ENCODE measurements around the gene PKD1L1.
A peak's percentile ranks its signal among the peaks of the same experiment; 100 is the strongest.
"Not testable (repeated sequence)": the region's sequence is repeated elsewhere in the genome, so short reads cannot be mapped to it uniquely, and the experiment has no call there.

Gene PKD1L1

GRCh38 chr7:47814905-47815613 lies 133.2 kb downstream of the PKD1L1 start:
- DNase-seq, result no peak

- no peak for DNase-seq
Measured at GRCh38 chr7:47813620-47814260, 134.5 kb downstream of the PKD1L1 start.

- no peak for DNase-seq
Measured at GRCh38 chr7:47812429-47813136, 135.7 kb downstream of the PKD1L1 start.

GRCh38 chr7:47811632-47812380 lies 136.5 kb downstream of the PKD1L1 start:
- no peak for DNase-seq

- peak; percentile 41 for DNase-seq
Measured at GRCh38 chr7:47809387-47809786, 138.9 kb downstream of the PKD1L1 start.

- no peak for DNase-seq
Measured at GRCh38 chr7:47808321-47808720, 139.9 kb downstream of the PKD1L1 start.

GRCh38 chr7:47807756-47808155 lies 140.5 kb downstream of the PKD1L1 start:
- DNase-seq, result no peak

- DNase-seq, result no peak
Measured at GRCh38 chr7:47807126-47807525, 141.1 kb downstream of the PKD1L1 start.

GRCh38 chr7:47806701-47807103 lies 141.6 kb downstream of the PKD1L1 start:
- no peak for DNase-seq

GRCh38 chr7:47804767-47805545 lies 143.3 kb downstream of the PKD1L1 start:
- no peak for DNase-seq

- DNase-seq, result peak; percentile 86
Measured at GRCh38 chr7:47803846-47804245, 144.4 kb downstream of the PKD1L1 start.

- DNase-seq, result no peak
Measured at GRCh38 chr7:47803025-47803424, 145.2 kb downstream of the PKD1L1 start.

- DNase-seq, result no peak
Measured at GRCh38 chr7:47801423-47801822, 146.8 kb downstream of the PKD1L1 start.

- no peak for DNase-seq
Measured at GRCh38 chr7:47799524-47799923, 148.7 kb downstream of the PKD1L1 start.

- DNase-seq, result no peak
Measured at GRCh38 chr7:47796347-47796746, 151.9 kb downstream of the PKD1L1 start.

GRCh38 chr7:47795631-47796030 lies 152.6 kb downstream of the PKD1L1 start:
- no peak for DNase-seq

GRCh38 chr7:47795126-47795525 lies 153.1 kb downstream of the PKD1L1 start:
- not testable (repeated sequence) for DNase-seq

GRCh38 chr7:47794016-47794415 lies 154.2 kb downstream of the PKD1L1 start:
- no peak for DNase-seq

- DNase-seq, result not testable (repeated sequence)
Measured at GRCh38 chr7:47793186-47793585, 155.1 kb downstream of the PKD1L1 start.

- peak; percentile 23 for DNase-seq
Measured at GRCh38 chr7:47792521-47793121, 155.6 kb downstream of the PKD1L1 start.

- no peak for DNase-seq
Measured at GRCh38 chr7:47791682-47792081, 156.6 kb downstream of the PKD1L1 start.

- no peak for DNase-seq
Measured at GRCh38 chr7:47788083-47788482, 160.2 kb downstream of the PKD1L1 start.
